Peyer's patch (tissue), 4 donors: ENCODE data around the gene ZG16.

Source experiments
- POLR2A ChIP-seq, 2 donors: fragments of 450-650 bp; IDR thresholded peaks; one replicate each; pipeline ENCODE4 v1.5.1; 2017; ENCODE audit warnings: antibody characterized with exemption in 2 of 2, mild to moderate bottlenecking in 2 of 2, moderate library complexity in 2 of 2
- TF ChIP-seq, protein P1 (sequence below), 6 experiments: fragments of 450-650 bp in 4 of 6; fragments of 200-600 bp in 2 of 6; sonication (generic) in 1 of 6; IDR thresholded peaks; one replicate each; pipeline ENCODE4 v1.5.1; 2017 to 2019; ENCODE audit warnings: antibody characterized with exemption in 6 of 6, mild to moderate bottlenecking in 3 of 6, moderate library complexity in 1 of 6

DNA sequence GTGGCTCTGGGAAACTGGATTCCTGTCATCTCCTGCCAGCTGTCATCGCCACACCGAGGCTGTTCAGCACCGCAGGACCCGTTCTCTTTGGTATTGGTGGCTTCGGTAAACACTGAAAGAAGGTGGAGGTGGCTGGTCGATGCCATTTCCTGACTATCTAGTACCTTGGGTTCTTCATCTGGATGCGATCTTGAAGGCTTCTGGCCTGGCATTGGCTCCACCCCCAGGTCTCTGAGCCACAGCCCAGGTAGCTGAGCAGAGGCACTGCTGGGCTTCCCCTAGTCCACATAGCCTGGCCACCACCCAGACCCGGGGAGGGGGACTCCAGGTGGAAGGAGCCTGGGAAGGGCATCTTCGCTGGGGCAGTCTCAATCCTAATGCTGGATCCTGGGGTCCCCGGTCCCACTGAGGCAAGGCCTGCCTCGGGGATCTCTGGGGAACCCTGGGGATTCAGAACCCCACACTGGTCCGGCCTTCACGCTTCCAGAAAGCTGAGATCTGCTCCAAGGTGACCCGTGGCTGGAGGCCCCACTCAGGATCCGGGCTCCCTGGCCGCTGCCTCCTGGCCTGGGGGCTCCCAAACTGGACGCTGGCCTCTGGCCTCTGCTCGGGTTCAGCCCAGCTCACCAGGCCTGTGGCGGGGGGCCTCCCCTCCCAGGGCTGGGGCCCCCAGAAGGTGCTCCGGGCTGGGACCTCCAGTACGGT lies 34.1 kb upstream of the ZG16 start:
- TF ChIP-seq, protein P1, sequence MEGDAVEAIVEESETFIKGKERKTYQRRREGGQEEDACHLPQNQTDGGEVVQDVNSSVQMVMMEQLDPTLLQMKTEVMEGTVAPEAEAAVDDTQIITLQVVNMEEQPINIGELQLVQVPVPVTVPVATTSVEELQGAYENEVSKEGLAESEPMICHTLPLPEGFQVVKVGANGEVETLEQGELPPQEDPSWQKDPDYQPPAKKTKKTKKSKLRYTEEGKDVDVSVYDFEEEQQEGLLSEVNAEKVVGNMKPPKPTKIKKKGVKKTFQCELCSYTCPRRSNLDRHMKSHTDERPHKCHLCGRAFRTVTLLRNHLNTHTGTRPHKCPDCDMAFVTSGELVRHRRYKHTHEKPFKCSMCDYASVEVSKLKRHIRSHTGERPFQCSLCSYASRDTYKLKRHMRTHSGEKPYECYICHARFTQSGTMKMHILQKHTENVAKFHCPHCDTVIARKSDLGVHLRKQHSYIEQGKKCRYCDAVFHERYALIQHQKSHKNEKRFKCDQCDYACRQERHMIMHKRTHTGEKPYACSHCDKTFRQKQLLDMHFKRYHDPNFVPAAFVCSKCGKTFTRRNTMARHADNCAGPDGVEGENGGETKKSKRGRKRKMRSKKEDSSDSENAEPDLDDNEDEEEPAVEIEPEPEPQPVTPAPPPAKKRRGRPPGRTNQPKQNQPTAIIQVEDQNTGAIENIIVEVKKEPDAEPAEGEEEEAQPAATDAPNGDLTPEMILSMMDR (IDR thresholded peaks at IDR 0.05), result no peak
- TF ChIP-seq POLR2A (IDR thresholded peaks at IDR 0.05), result no peak
